Transverse colon (tissue), 4 donors: Measurements from ENCODE around the gene THAP4.

Source experiments
- CTCF ChIP-seq, 5 experiments: fragments of 200-600 bp in 3 of 5; fragments of 450-650 bp in 2 of 5; sonication (generic) in 3 of 5; IDR thresholded peaks; 1 replicate in 2 of 5; 2 replicates in 3 of 5; pipeline ENCODE4 v1.5.1; 2016 to 2017; ENCODE audit warnings: antibody characterized with exemption in 5 of 5, inconsistent platforms in 3 of 5, mild to moderate bottlenecking in 2 of 5, moderate library complexity in 1 of 5
- POLR2A ChIP-seq: fragments of 450-650 bp; IDR thresholded peaks from one replicate; pipeline ENCODE4 v1.6.1; 2016; ENCODE audit warnings: antibody characterized with exemption, mild to moderate bottlenecking, moderate library complexity
- POLR2AphosphoS5 ChIP-seq, 3 donors: sonication (generic); formaldehyde crosslinking; IDR thresholded peaks; one replicate each; pipeline ENCODE4 v1.6.1; 2016; ENCODE audit warnings: antibody characterized with exemption in 3 of 3

DNA sequence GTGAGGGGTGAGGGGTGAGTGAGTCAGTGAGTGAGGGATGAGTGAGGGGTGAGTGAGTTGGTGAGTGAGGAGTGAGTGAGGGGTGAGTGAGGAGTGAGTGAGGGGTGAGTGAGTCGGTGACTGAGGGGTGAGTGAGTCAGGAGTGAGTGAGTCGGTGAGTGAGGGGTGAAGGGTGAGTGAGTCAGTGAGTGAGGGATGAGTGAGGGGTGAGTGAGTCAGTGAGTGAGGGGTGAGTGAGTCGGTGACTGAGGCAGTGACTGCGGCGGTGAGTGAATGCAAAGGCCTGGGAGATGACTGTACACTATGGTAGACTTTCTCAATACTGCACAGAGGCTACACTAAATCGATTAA is 16.6 kb downstream of the THAP4 start:
- TF ChIP-seq CTCF (IDR thresholded peaks at IDR 0.05) (no peak), POLR2AphosphoS5 (IDR thresholded peaks at IDR 0.05) (no peak), POLR2A (no peak)
